HG03460 (cell line): ENCODE data around the gene IDE.
"Not testable (repeated sequence)": the region's sequence is repeated elsewhere in the genome, so short reads cannot be mapped to it uniquely, and the experiment has no call there.

Experiments used
- ATAC-seq: cut with Tn5 transposase; IDR thresholded peaks from one replicate; pipeline ENCODE4 v1.9.1; 2021; ENCODE audit not compliant: unreplicated experiment

IDE gene

GRCh38 chr10:92492748-92493240 is 81.1 kb downstream of the IDE start:
- ATAC-seq, result no peak

GRCh38 chr10:92490387-92490786 is 83.5 kb downstream of the IDE start:
- no peak for ATAC-seq

GRCh38 chr10:92486637-92487036 is 87.3 kb downstream of the IDE start:
- no peak for ATAC-seq

DNA sequence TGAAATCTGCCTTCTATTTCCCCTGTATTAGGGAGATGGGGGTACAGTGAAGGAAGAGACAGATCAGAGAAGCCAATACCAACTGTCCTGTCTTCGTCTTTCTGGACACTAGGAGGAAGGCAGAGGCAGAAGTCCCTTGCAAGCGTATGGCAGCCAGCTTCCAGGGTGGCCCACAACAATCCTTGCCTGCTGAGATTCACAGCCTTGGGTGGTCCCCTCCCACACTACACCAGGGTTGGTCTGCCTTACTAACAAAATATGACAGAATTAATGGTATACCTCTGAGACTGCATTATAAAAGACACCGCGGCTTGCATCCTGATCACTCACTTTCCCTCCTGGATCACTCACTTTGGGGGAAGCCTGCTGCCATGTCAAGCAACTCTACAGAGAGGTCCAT is 90.4 kb downstream of the IDE start:
- no peak for ATAC-seq

DNA sequence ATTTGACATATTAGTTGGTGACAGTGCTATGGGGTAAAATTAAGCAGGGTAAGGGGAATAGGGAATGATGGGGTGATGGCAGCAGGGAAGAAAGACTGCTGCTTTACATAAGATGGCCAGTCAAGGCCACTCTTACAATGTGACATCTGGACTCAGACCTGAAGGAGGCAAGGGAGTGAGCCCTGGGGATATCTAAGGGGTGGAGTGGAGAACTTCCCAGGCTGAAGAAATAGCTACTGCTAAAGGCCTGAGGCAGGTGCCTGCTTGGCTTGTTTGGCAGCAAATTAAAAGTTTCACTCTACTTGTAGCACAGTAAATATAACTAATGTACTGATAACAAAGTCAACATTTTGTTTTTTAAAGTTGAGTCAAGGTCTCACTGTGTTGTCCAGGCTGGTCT is 93.5 kb downstream of the IDE start:
- ATAC-seq, result no peak

DNA sequence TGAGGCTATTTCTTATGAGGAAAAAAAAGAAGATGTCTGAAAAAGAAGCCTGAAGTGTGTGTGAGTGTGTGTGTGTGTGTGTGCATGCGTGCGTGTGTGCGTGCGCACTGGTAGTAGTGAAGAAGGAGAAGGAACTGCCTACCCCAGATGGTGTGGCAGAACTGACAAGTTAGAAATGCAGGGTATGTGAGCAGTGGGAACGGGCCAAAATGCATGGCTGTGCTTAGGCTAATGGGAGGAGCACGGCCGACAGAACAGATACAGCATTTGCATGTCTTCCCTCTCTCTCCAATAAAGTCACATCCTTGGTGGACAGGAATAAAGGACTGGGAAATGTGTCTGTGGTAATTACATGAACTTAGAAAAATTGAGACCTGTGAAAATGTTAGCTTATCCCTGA is 94.3 kb downstream of the IDE start:
- no peak for ATAC-seq

DNA sequence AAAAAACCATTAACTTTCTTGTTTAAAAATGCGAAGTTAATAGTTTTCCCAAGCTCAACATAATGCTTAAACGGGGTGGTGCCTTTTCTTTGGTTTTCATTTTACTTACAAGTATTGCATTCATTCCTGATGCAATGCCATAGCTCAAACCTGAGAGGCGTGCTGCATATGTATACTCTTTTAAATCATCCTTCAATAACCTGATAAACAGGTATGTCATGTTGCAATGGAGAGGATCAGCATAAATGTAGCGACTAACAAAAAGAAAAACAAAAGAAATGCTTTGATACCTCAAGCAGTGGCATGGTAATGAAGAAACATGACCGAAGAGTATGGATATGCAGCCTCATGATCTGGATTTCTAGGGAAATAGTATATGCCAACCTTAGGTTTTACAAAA is 95.4 kb downstream of the IDE start:
- no peak for ATAC-seq

- no peak for ATAC-seq
These were observed 98.5 kb downstream of the IDE start for GRCh38 chr10:92475357-92475868.

- no peak for ATAC-seq
These were observed 103.9 kb downstream of the IDE start for GRCh38 chr10:92470026-92470425.

DNA sequence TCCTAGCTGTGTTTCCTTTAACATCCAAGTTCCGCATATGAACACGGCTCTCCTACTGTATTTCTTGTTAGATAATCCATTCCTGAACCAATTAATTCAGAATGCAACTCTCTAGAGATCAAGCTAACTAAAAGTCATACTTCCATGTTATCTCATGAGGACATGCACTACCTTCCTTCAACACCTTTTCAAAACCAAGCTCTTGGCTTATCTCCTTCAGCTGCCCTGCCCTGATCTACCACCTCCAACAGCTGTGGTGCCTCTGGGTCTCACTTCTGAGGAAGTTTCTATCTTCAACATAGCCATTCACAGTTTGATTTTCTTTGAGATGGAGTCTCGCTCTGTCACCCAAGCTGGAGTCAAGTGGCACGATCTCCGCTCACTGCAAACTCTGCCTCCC is 109.5 kb downstream of the IDE start:
- ATAC-seq, result no peak

DNA sequence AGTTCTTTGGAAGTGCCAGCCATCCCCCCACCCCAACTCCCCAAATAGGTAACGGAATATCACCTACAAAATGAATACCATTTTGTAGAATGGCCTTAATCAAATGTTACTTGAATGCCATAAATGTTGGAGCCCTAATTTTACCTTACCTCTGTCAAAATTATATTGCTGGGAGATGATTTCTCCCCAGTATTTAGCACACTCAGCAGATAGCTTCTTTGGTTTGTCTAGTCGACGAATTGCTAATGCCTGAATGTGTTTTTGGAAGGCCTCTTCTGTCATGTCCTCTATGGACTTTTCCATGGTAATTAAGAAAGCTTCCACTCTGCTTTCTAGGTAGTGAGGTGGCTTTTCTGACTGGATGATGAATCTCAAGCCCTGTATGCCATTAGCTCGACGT is 110.3 kb downstream of the IDE start:
- ATAC-seq, result no peak

DNA sequence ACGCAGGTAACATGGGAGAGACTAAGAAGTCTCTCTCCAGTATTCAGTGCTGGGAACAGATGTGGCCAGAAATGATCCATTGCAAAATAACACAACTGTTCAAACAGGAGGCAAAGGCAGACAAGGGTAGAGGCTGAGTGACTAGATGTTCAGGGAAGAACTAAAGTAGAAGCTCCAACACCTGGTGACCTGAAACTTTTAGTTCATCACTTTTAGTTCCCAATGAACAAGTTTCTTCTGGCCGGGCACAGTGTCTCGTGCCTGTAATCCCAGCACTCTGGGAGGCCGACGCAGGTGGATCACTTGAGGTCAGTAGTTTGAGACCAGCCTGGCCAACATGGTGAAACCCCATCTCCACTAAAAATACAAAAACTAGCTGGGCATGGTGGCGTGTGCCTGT is 118.9 kb downstream of the IDE start:
- ATAC-seq, result not testable (repeated sequence)

DNA sequence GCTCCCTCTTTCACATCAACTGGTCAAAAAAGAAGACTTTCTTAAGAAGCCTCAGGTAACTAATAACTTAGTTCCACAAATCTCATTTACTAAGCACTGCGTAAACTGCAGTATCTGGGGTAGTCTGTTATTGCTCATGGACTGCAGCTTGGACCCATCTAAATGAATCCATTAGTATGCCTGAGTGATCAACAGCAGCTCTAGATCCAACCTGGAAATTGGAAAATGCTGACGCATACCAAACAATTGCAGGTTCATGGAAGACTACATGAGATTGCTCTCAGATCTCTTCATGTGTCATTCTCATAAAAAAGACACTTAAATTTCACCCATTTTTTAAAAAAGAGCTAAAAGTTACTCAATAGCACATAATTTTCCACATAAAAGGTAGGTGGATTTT is 121.6 kb downstream of the IDE start:
- ATAC-seq, result no peak

DNA sequence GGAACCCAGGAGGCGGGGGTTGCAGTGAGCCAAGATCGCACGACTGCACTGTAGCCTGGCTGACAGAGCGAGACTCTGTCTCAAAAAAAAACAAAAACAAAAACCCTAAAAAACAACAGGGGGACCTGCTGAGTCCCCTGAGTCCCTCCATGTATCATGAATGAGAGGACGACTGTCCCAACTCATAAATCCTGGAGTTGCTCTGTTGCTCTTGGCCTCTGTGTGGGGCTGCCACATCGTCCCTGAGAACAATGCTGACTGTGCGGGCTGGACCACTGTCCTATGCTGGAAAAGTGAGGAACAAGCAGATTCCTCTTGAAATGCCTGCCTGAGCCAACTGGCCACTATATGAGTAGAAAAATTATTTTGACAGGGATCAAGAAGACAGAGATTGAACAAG is 122.5 kb downstream of the IDE start:
- no peak for ATAC-seq

- ATAC-seq, result no peak
These were observed 123.0 kb downstream of the IDE start for GRCh38 chr10:92450896-92451295.

DNA sequence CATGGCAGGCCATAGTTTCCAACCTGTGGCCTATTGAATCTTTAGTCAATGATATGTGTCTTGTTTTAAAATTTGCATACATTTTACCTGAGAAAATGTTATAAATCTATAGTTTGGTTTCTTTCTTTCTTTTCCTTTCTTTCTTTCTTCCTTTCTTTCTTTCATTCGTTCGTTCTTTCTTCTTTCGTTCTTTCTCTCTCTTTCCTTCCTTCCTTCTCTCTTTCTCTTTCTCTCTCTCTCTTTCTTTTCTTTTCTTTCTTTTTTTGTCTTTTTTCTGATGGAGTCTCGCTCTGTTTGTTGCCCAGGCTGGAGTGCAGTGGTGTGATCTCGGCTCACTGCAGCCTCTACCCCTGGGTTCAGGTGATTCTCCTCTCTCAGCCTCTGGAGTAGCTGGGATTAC is 133.3 kb downstream of the IDE start:
- no peak for ATAC-seq

GRCh38 chr10:92438220-92438619 is 135.7 kb downstream of the IDE start:
- no peak for ATAC-seq

DNA sequence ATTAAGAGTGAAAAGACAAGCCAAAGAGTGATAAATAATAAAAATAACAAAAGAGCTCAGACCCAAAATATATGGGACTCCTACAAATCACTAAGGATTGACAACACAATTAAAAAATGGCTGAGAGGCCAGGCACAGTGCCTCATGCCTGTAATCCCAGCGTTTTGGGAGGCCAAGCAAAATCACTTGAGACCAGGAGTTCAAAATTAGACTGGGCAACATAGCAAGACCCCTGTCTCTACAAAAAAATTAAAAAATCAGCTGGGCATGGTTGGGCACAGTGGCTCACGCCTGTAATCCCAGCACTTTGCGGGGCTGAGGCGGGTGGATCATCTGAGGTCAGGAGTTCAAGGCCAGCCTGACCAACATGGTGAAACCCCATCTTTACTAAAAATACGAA is 137.3 kb downstream of the IDE start:
- no peak for ATAC-seq

DNA sequence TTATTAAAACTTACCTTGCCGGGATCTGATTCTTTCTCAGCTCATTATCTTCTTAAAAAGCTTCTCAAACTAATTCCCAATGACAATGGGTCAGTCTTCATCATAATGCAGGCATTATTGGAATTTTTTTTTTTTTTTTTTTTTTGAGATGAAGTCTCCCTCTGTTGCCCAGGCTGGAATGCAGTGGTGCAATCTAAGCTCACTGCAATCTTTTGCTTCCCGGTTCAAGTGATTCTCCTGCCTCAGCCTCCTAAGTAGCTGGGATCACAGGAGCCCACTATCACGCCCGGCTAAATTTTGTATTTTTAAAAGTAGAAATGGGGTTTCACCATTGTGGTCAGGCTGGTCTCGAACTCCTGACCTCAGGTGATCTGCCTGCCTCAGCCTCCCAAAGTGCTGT is 137.8 kb downstream of the IDE start:
- ATAC-seq, result not testable (repeated sequence)

GRCh38 chr10:92434385-92434784 is 139.5 kb downstream of the IDE start:
- no peak for ATAC-seq

GRCh38 chr10:92432596-92432995 is 141.3 kb downstream of the IDE start:
- no peak for ATAC-seq

GRCh38 chr10:92430103-92430502 is 143.8 kb downstream of the IDE start:
- ATAC-seq, result no peak

DNA sequence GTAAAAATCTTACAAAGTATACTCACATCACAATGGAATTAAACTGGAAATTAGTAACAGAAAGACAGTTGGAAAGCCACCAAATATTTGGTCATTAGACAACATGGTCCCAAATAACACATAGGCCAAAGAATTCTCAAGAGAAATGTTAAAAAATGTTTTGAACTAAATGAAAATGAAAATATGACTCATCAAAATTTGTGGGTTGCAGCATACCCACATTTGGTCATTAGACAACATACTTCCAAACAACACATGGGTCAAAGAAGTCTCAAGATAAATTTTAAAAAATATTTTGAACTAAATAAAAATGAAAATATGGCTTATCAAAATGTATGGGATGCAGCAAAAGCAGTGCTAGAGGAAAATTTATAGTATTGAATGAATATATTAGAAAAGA is 152.3 kb downstream of the IDE start:
- ATAC-seq, result no peak
